ENCODE measurements around the gene NCOA6. TPM values are rescaled to one million over a fixed set of nuclear protein-coding genes. Genes with fewer than 3 reads are reported as not detected.
A peak's percentile ranks its signal among the peaks of the same experiment; 100 is the strongest.

NCOA6 gene
- total and polyA plus RNA-seq, 2 of the 4 experiments (the other 2 are of a cell fraction) = 3.6 to 13.1 TPM

GRCh38 chr20:34703424-34704176, 121.9 kb downstream of the NCOA6 start:
- H3K27ac ChIP-seq (ENCODE audit: insufficient read depth, low read length) = peak overlapping the region; percentile 22
- H3K4me3 ChIP-seq (ENCODE audit: insufficient read depth, low read depth, low read length) = peak overlapping the region; percentile 69
- ATAC-seq (ENCODE audit: low read depth) (no peak), DNase-seq (peak; percentile 37)
- ChIA-PET POLR2A (ENCODE audit: unreplicated experiment) (interaction anchor here (0.6 to 1.1 kb wide), 3 partner anchors 9 to 104 kb away, joined by 3 to 6 read pairs (median 3); no protein-coding TSS in a partner anchor), CTCF (no interaction called here)
- peak overlapping the region; percentile 4 for H2BK5ac ChIP-seq (ENCODE audit: low read depth, low read length, poor library complexity, severe bottlenecking)
- H2BK20ac ChIP-seq (ENCODE audit: low read depth, low read length) = peak overlapping the region; percentile 9; the same call in 1 of the 2 replicates
- H3K14ac ChIP-seq (replicated peaks; ENCODE audit: low read depth, low read length) = peak overlapping the region; percentile 85
- H3K23ac ChIP-seq (ENCODE audit: low read depth, low read length) = peak overlapping the region; percentile 92
- H3K9me3 ChIP-seq (ENCODE audit: control insufficient read depth, insufficient read depth, low read length) = no peaks in the 10 kb centered on the region
- no TSS peak for BruUV-seq (replicated peaks)
- H2BK120ac ChIP-seq (ENCODE audit: low read depth, low read length) = no peak overlapping the region
- H3K56ac ChIP-seq (ENCODE audit: extremely low read depth, insufficient read depth, low read length) = peak overlapping the region; percentile 5; the same call in 1 of the 2 replicates
- H2BK15ac ChIP-seq (ENCODE audit: low read depth, low read length) = no peak overlapping the region; the same call in 2 of the 3 replicates
- peak overlapping the region; percentile 22 to 84; a peak in 3 of 4 replicates for H4K8ac ChIP-seq (ENCODE audit: low read depth in 2 of 2, low read length in 2 of 2)
- peak overlapping the region; percentile 89 for H2AK9ac ChIP-seq (replicated peaks; ENCODE audit: low read depth, low read length, poor library complexity)
- 0% methylated on average over 2 of the region's 38 CpGs; no CpG with 5 or more reads in 1 of the 2 experiments for WGBS, 2 experiments (ENCODE audit: extremely low coverage in 2 of 2, insufficient read length in 1 of 2)
- peak overlapping the region; percentile 16; the same call in 1 of the 2 replicates for H2AK5ac ChIP-seq (ENCODE audit: low read depth, low read length)
- H4K20me1 ChIP-seq (ENCODE audit: insufficient read depth, low read length) = 0 out of 2 replicates have a peak, but pooled peaks cover 3% of the 10 kb centered on the region
- peak overlapping the region; percentile 75 for H3K4ac ChIP-seq (ENCODE audit: low read depth, low read length)
- dilution Hi-C loops (cut with HindIII; ENCODE audit: low sequenced_read_pairs, unreplicated experiment) (no loop called here), intact Hi-C loops (cut with micrococcal nuclease) (loop anchor here (5.0 kb wide), 1 partner anchor 146 kb away; the partner anchor contains the start of gene MAP1LC3A), in situ Hi-C loops (cut with MboI; ENCODE audit: low sequenced_read_pairs) (no loop called here)
- peaks cover 9% of the 10 kb centered on the region; the same call in 1 of the 2 replicates for H3K9me1 ChIP-seq (ENCODE audit: insufficient read depth, low read length)
- H3K79me1 ChIP-seq (ENCODE audit: low read depth in 1 of 2, low read length in 2 of 2) = peaks cover 0 to 33% of the 10 kb centered on the region in 2 experiments; a peak in 2 of 4 replicates
- TF ChIP-seq NFE2L2 (IDR thresholded peaks at IDR 0.05; ENCODE audit: low read depth, low read length) (no peak), CEBPB (IDR thresholded peaks at IDR 0.05; ENCODE audit: low read depth, low read length) (peak; percentile 65)
- peak overlapping the region; percentile 86 for H3K4me2 ChIP-seq (ENCODE audit: low read depth, low read length)
- peaks cover 2% of the 10 kb centered on the region; the same call in 1 of the 2 replicates for H3K27me3 ChIP-seq (ENCODE audit: control insufficient read depth, insufficient read depth, low read length)
- no peaks in the 10 kb centered on the region for H3K36me3 ChIP-seq (ENCODE audit: control insufficient read depth, insufficient read depth, low read length)
- peak overlapping the region; percentile 72 for H3K9ac ChIP-seq (ENCODE audit: low read depth, low read length)
- peaks cover 8% of the 10 kb centered on the region for H3K4me1 ChIP-seq (ENCODE audit: control insufficient read depth, insufficient read depth, low read length)
- peak overlapping the region; percentile 33; the same call in 1 of the 2 replicates for H4K91ac ChIP-seq (ENCODE audit: insufficient read depth, low read depth, low read length)
- H2AFZ ChIP-seq (replicated peaks; ENCODE audit: low read length, poor library complexity) = peak overlapping the region; percentile 96
- H3K18ac ChIP-seq (ENCODE audit: low read depth, low read length) = peak overlapping the region; percentile 2; the same call in 1 of the 2 replicates
- H4K5ac ChIP-seq (ENCODE audit: low read depth, low read length) = 0 out of 2 replicates have a peak overlapping the region, but pooled peaks have one; percentile 3
